Measurements from ENCODE around the gene KCNAB1.

- no peak for TF ChIP-seq POLR2AphosphoS5 (IDR thresholded peaks at IDR 0.05; ENCODE audit: low read depth, low read length)
- TF ChIP-seq EZH2 (IDR thresholded peaks at IDR 0.05; ENCODE audit: low read depth, low read length, severe bottlenecking), result no peak
- TF ChIP-seq CTCF (IDR thresholded peaks at IDR 0.05; ENCODE audit: control extremely low read depth in 1 of 3, insufficient read depth in 1 of 3, low read depth in 1 of 3, low read length in 3 of 3), result no peak
- TF ChIP-seq RFX5 (IDR thresholded peaks at IDR 0.05; ENCODE audit: borderline replicate concordance, low read depth, low read length), result no peak
Observed at GRCh38 chr3:156498307-156498706, 377.9 kb downstream of the KCNAB1 start.

Data from H1 (cell line).